GM12878 (cell line): ENCODE data around the gene CRTC2. TPM values are rescaled to one million over a fixed set of nuclear protein-coding genes. Genes with fewer than 3 reads are reported as not detected.
"Not testable (repeated sequence)": the region's sequence is repeated elsewhere in the genome, so short reads cannot be mapped to it uniquely, and the experiment has no call there.

Experiments
- ATAC-seq: fragments of 200-7000 bp; cut with Tn5 transposase; 3 replicates; pipeline ENCODE4 v1.9.1; 2020; ENCODE audit warnings: mild to moderate bottlenecking, moderate library complexity
- BruUV-seq: library from RNA; stranded (reverse); fragments of 400-500 nt; replicated peaks from 2 replicates; lab custom pipeline; 2021; lab: Mats Ljungman, UMichigan
- CTCF ChIA-PET: fragments of 300-600 bp; sonication (Branson Sonifier 250); formaldehyde crosslinking; extraction: SDS; loops from one replicate; lab custom pipeline; 2021; ENCODE audit warnings: inconsistent platforms; lab: Yijun Ruan, JAX
- POLR2A ChIA-PET: fragments of 350-600 bp; formaldehyde crosslinking; extraction: SDS; loops from one replicate; lab custom pipeline; 2021; ENCODE audit warnings: inconsistent platforms; lab: Charles Lee
- RAD21 ChIA-PET: fragments of 300-600 bp; sonication (Branson Sonifier 250); formaldehyde crosslinking; loops from one replicate; lab custom pipeline; 2023; ENCODE audit warnings: antibody characterized with exemption; ENCODE audit not compliant: unreplicated experiment; lab: Charles Lee
- SMC1A ChIA-PET: fragments of 300-600 bp; sonication (Branson Sonifier 250); formaldehyde crosslinking; loops from one replicate; lab custom pipeline; 2023; ENCODE audit not compliant: unreplicated experiment, uncharacterized antibody; lab: Charles Lee
- DNase-seq: peaks from one replicate; pipeline ENCODE4 v3.0.0-alpha.2; 2011; ENCODE audit warnings: low read depth, low spot score
- FAIRE-seq: peaks from 3 replicates; lab custom pipeline; 2011; peaks lifted over from hg19 to GRCh38; lab: Jason Lieb, UNC
- H2AFZ ChIP-seq: 2 replicates; pipeline ENCODE4 v1.6.0; 2011; ENCODE audit warnings: low read depth, low read length, control low read depth; ENCODE audit not compliant: control insufficient read depth
- H3K27ac ChIP-seq: 2 replicates; pipeline ENCODE4 v1.5.1; 2011; ENCODE audit warnings: control low read depth; ENCODE audit not compliant: control insufficient read depth, insufficient read depth
- H3K27me3 ChIP-seq, 2 experiments: replicated peaks in 1 of 2; 2 replicates each; pipeline versions ENCODE4 v1.6.0 to v1.6.1; 2011; ENCODE audit warnings: low read length in 1 of 2; ENCODE audit not compliant: control insufficient read depth in 2 of 2, insufficient read depth in 2 of 2
- H3K36me3 ChIP-seq, 2 experiments: 2 replicates each; pipeline ENCODE4 v1.5.1; 2011; ENCODE audit warnings: low read length in 1 of 2; ENCODE audit not compliant: control insufficient read depth in 2 of 2, insufficient read depth in 2 of 2
- H3K4me1 ChIP-seq: 2 replicates; pipeline ENCODE4 v1.6.1; 2011; ENCODE audit warnings: mild to moderate bottlenecking, low read length, moderate library complexity, mixed read lengths; ENCODE audit not compliant: control insufficient read depth, insufficient read depth
- H3K4me2 ChIP-seq: 2 replicates; pipeline ENCODE4 v1.6.0; 2011; ENCODE audit warnings: control low read depth; ENCODE audit not compliant: control insufficient read depth, insufficient read depth
- H3K4me3 ChIP-seq: fragments of 200-600 bp; sonication (generic); 2 replicates; pipeline ENCODE4 v1.5.1; 2016
- H3K79me2 ChIP-seq: 2 replicates; pipeline ENCODE4 v1.6.0; 2011; ENCODE audit warnings: low read length; ENCODE audit not compliant: control insufficient read depth, insufficient read depth
- H3K9ac ChIP-seq: 2 replicates; pipeline ENCODE4 v1.8.0; 2011; ENCODE audit warnings: low read length, control low read depth, mixed read lengths; ENCODE audit not compliant: control insufficient read depth, insufficient read depth
- H3K9me3 ChIP-seq: replicated peaks from 3 replicates; pipeline ENCODE4 v1.5.1; 2011; ENCODE audit warnings: mild to moderate bottlenecking, low read length; ENCODE audit not compliant: control insufficient read depth, insufficient read depth
- H4K20me1 ChIP-seq: 2 replicates; pipeline ENCODE4 v1.6.0; 2011; ENCODE audit not compliant: control insufficient read depth, insufficient read depth
- BMI1 ChIP-seq: fragments of 450-650 bp; IDR thresholded peaks from 2 replicates; pipeline ENCODE4 v1.6.1; 2016; ENCODE audit warnings: mild to moderate bottlenecking, moderate library complexity, borderline replicate concordance
- KDM1A ChIP-seq: fragments of 200-600 bp; sonication (generic); IDR thresholded peaks from 2 replicates; pipeline ENCODE4 v1.6.1; 2016; ENCODE audit warnings: borderline replicate concordance
- TCF3 ChIP-seq: IDR thresholded peaks from 2 replicates; pipeline ENCODE4 v1.6.1; 2012; ENCODE audit warnings: low read depth, mild to moderate bottlenecking, low read length, borderline replicate concordance; ENCODE audit not compliant: insufficient read depth
- WGBS: methylation state at CpG from one replicate; pipeline ENCODE4 v1.1.6; 2016; ENCODE audit warnings: low lambda C conversion rate; ENCODE audit not compliant: insufficient replicate concordance, insufficient coverage; ENCODE audit errors: missing lambda C conversion rate; 5-methylcytosine and 5-hydroxymethylcytosine counted together
- in situ Hi-C: fragments of 300-500 bp; cut with MboI; formaldehyde crosslinking; loops from 9 replicates; pipeline ENCODE4 v1.14.3; 2018; ENCODE audit warnings: mixed read lengths
- intact Hi-C: fragments of 100-400 bp; cut with micrococcal nuclease; formaldehyde crosslinking; loops from one replicate; pipeline ENCODE4 v1.14.2; 2022; ENCODE audit not compliant: unreplicated experiment
- polyA plus RNA-seq, 11 experiments: library from polyadenylated mRNA; depleted of rRNA in 4 of 11; unstranded in 6 of 11; stranded (reverse) in 5 of 11; fragments of >200 nt; fragmentation: Nextera tagmentation in 4 of 11; fragmentation: Illumina TruSeq in 1 of 11; extraction: Ambion mirVana in 4 of 11; extraction: Trizol in 1 of 11; gene quantifications; 1 replicate in 1 of 11; 2 replicates in 10 of 11; pipeline versions ENCODE4 v1.2.1 to v1.2.3, GENCODE V29; 2011 to 2016; ENCODE audit warnings: inconsistent platforms in 2 of 11, missing spikeins in 2 of 11, low read depth in 1 of 11
- total RNA-seq, 4 experiments: library from RNA; depleted of rRNA in 3 of 4; stranded (reverse); fragments of >200 nt in 3 of 4; fragmentation: Illumina TruSeq in 1 of 4; extraction: Trizol in 1 of 4; gene quantifications; 2 replicates each; pipeline versions ENCODE4 v1.2.1 to v1.2.3, GENCODE V29; 2013 to 2021
- TF ChIP-seq, protein P1 (sequence below): IDR thresholded peaks from 2 replicates; pipeline ENCODE4 v1.6.1; 2011; ENCODE audit warnings: low read depth, mild to moderate bottlenecking, low read length, moderate library complexity, borderline replicate concordance; ENCODE audit errors: extremely low read depth
- TF ChIP-seq, protein P2 (sequence below): fragments of 450-650 bp; IDR thresholded peaks from 2 replicates; pipeline ENCODE4 v1.6.1; 2017; ENCODE audit warnings: mild to moderate bottlenecking

CRTC2 gene
- total and polyA plus RNA-seq, 10 of the 15 experiments (the other 5 are each of a cell fraction or from before 2014, with no cell fraction given), result 5.1 to 57.9 (median 32.7) TPM

DNA sequence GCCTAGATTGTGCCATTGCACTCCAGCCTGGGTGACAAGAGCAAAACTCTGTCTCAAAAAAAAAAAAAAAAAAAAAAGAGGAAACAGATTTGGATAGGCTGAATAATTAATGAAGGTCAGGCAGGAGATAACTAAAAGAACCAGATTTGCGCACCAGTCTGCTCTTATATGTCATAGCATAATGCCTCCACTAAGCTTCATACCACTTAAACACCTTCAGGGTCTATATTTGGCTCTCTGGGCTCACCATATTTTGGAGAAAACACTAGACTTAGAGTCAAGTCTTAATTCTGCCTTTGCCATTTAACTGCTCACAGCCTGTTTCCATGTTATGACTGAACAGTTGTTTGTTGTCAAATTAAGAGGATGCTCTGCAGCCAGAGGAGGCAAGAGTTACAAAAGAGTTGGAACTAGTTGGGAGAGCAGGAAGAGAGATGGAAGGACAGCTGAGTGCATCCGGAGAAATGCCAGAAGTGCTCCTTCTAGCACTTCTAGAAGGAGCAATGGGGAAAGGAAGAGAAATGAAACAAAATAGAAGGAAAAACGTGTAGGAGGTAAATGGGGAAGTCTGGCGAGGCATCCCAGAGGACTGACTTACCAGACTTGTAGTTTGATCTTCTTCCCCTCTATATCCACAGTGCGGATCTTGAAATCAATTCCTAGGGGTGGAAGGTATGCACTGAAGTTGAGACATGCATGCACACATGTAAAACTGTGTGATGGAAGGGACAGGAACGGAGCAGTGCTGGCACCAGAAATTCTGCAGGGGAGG is 25.9 kb upstream of the CRTC2 start:
- intact Hi-C loops, result no loop called here
- no peak for ATAC-seq
- SMC1A ChIA-PET, result interaction anchor here (0.7 to 5.2 kb wide), 10 partner anchors 15 to 308 kb away, joined by 3 to 46 read pairs (median 8); partner anchors contain the start of genes CREB3L4, GATAD2B, NPR1 and SLC39A1
- no TSS peak for BruUV-seq
- no peak for DNase-seq
- no peaks in the 10 kb centered on the region for H3K9me3 ChIP-seq
- H3K9ac ChIP-seq, result no peak overlapping the region
- TF ChIP-seq KDM1A (no peak), TCF3 (no peak), BMI1 (no peak)
- TF ChIP-seq, protein P1, sequence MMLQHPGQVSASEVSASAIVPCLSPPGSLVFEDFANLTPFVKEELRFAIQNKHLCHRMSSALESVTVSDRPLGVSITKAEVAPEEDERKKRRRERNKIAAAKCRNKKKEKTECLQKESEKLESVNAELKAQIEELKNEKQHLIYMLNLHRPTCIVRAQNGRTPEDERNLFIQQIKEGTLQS, result no peak
- TF ChIP-seq, protein P2, sequence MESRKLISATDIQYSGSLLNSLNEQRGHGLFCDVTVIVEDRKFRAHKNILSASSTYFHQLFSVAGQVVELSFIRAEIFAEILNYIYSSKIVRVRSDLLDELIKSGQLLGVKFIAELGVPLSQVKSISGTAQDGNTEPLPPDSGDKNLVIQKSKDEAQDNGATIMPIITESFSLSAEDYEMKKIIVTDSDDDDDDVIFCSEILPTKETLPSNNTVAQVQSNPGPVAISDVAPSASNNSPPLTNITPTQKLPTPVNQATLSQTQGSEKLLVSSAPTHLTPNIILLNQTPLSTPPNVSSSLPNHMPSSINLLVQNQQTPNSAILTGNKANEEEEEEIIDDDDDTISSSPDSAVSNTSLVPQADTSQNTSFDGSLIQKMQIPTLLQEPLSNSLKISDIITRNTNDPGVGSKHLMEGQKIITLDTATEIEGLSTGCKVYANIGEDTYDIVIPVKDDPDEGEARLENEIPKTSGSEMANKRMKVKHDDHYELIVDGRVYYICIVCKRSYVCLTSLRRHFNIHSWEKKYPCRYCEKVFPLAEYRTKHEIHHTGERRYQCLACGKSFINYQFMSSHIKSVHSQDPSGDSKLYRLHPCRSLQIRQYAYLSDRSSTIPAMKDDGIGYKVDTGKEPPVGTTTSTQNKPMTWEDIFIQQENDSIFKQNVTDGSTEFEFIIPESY, result no peak
- TF ChIP-seq, all 136 proteins: peak for 0
- Histone ChIP-seq H3K4me1 (peaks cover 5% of the 10 kb centered on the region), H3K79me2 (no peaks in the 10 kb centered on the region), H4K20me1 (no peaks in the 10 kb centered on the region), H2AFZ (no peak overlapping the region), H3K36me3 (no peaks in the 10 kb centered on the region), H3K4me3 (no peak overlapping the region), H3K27ac (no peak overlapping the region), H3K27me3 (no peaks in the 10 kb centered on the region), H3K4me2 (no peak overlapping the region)
- ChIA-PET CTCF (interaction anchor here (0.6 to 6.6 kb wide), 8 partner anchors 9 to 307 kb away, joined by 3 to 85 read pairs (median 10); partner anchors contain the start of genes CREB3L4, NPR1 and SLC39A1), RAD21 (interaction anchor here (0.6 to 3.7 kb wide), 6 partner anchors 19 to 478 kb away, joined by 3 to 42 read pairs (median 10); partner anchors contain the start of genes CREB3L4, GATAD2B and SLC39A1), POLR2A (interaction anchor here (0.6 to 2.7 kb wide), 6 partner anchors 17 to 320 kb away, joined by 3 to 17 read pairs (median 6); partner anchors contain the start of genes CREB3L4, GATAD2B and SLC39A1)
- FAIRE-seq, result no peak
- WGBS, result 72% methylated on average over 6 of the region's 6 CpGs
- in situ Hi-C loops, result loop anchor here (10.0 kb wide), 1 partner anchor 190 kb away; no protein-coding TSS in a partner anchor

DNA sequence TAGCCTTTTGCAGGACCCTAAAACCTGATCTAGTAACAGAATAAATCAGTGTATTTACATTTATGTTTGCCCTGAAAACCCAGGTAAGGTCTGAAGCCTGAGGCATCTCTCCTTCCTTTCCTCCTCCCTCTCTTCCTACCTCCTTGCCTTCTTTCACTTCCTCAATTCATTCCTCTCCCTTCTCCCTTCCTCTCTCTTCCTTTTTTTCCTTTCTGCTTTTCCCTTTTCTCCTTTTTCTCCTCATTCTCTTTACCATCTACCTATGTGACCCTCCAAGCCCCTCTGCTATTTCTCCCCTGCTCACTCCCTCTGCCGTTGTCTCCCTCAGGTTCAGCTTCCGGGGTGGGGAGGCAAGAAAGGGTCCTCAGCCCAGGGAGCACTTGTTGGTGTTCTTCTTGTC is 23.3 kb upstream of the CRTC2 start:
- intact Hi-C loops, H3K4me3 ChIP-seq, H3K27ac ChIP-seq, H3K9ac ChIP-seq, H3K4me1 ChIP-seq, DNase-seq, RAD21 ChIA-PET, ATAC-seq, H3K4me2 ChIP-seq, H3K27me3 ChIP-seq, H3K79me2 ChIP-seq, POLR2A ChIA-PET, H2AFZ ChIP-seq, H4K20me1 ChIP-seq, FAIRE-seq, H3K36me3 ChIP-seq, H3K9me3 ChIP-seq: not testable (repeated sequence)
- SMC1A ChIA-PET, result interaction anchor here (2.2 kb wide), 1 partner anchor 19 kb away, joined by 4 read pairs; the partner anchor contains the start of gene SLC39A1
- TSS peak; percentile 17 for BruUV-seq
- 96% methylated on average over 2 of the region's 2 CpGs for WGBS
- CTCF ChIA-PET, result interaction anchor here (2.0 kb wide), 1 partner anchor 161 kb away, joined by 7 read pairs; no protein-coding TSS in a partner anchor
- in situ Hi-C loops, result loop anchor here (10.0 kb wide), 1 partner anchor 187 kb away; no protein-coding TSS in a partner anchor
